ENCODE data around the gene LRRC4C. TPM values are rescaled to one million over a fixed set of nuclear protein-coding genes. Genes with fewer than 3 reads are reported as not detected.

The LRRC4C gene
- total and polyA plus RNA-seq, 2 donors (not counting 3 experiments of a cell fraction or from before 2014, with no cell fraction given), result not detected

- Histone ChIP-seq H3K27me3 (ENCODE audit: control insufficient read depth in 2 of 2, insufficient read depth in 2 of 2, low read length in 2 of 2) (no peaks in the 10 kb centered on the region), H3K4me2 (ENCODE audit: insufficient read depth, low read length) (no peak overlapping the region), H3K4me1 (ENCODE audit: control insufficient read depth, extremely low read depth, insufficient read depth, low read length) (no peaks in the 10 kb centered on the region), H3K9ac (replicated peaks; ENCODE audit: extremely low read depth, insufficient read depth, low read length) (no peak overlapping the region), H3K9me3 (replicated peaks; ENCODE audit: control insufficient read depth, insufficient read depth, low read length) (peaks cover 3% of the 10 kb centered on the region), H4K20me1 (replicated peaks; ENCODE audit: control insufficient read depth, extremely low read depth, insufficient read depth, low read length) (no peaks in the 10 kb centered on the region), H3K36me3 (ENCODE audit: control insufficient read depth in 2 of 2, extremely low read depth in 1 of 2, insufficient read depth in 2 of 2, low read length in 2 of 2) (no peaks in the 10 kb centered on the region), H2AFZ (ENCODE audit: low read depth, low read length) (no peak overlapping the region), H3K27ac (ENCODE audit: insufficient read depth, low read depth, low read length) (no peak overlapping the region), H3K4me3 (replicated peaks in 1 of 3; ENCODE audit: insufficient read depth in 1 of 3, low read depth in 1 of 3, low read length in 3 of 3) (no peak overlapping the region), H3K9me1 (replicated peaks; ENCODE audit: control insufficient read depth, extremely low read depth, insufficient read depth, low read length) (no peaks in the 10 kb centered on the region), H3K79me2 (ENCODE audit: control insufficient read depth, insufficient read depth, low read length) (no peaks in the 10 kb centered on the region)
- intact Hi-C loops (cut with micrococcal nuclease), result no loop called here
- ChIA-PET CTCF (no interaction called here), POLR2A (no interaction called here)
- no TSS peak for BruUV-seq (replicated peaks)
- no peak for FAIRE-seq
- dilution Hi-C loops (cut with MboI; ENCODE audit: extremely low pct_ligation_motif_present, low sequenced_read_pairs), result no loop called here
- no peak for TF ChIP-seq JUN (IDR thresholded peaks at IDR 0.05; ENCODE audit: borderline replicate concordance, insufficient read depth, insufficient read length, low read depth)
- TF ChIP-seq MYC (IDR thresholded peaks at IDR 0.05; ENCODE audit: low read depth, low read length), result no peak
- no peak for TF ChIP-seq FOS (IDR thresholded peaks at IDR 0.05; ENCODE audit: borderline replicate concordance, insufficient read depth, low read length)
- TF ChIP-seq CTCF (IDR thresholded peaks at IDR 0.05; ENCODE audit: extremely low read depth in 1 of 2, insufficient read depth in 1 of 2, low read depth in 1 of 2, low read length in 2 of 2), result no peak
- no peak for TF ChIP-seq POLR2AphosphoS5 (IDR thresholded peaks at IDR 0.05; ENCODE audit: insufficient read depth, low read depth, low read length)
- TF ChIP-seq GATA2 (IDR thresholded peaks at IDR 0.05; ENCODE audit: insufficient read depth, insufficient read length, low read depth, low read length), result no peak
- no peak for TF ChIP-seq POLR2A (IDR thresholded peaks at IDR 0.05; ENCODE audit: low read depth, low read length)
- no peak for TF ChIP-seq MAX (IDR thresholded peaks at IDR 0.05; ENCODE audit: insufficient read depth, insufficient read length)
- DNase-seq (ENCODE audit: low read depth, low spot score), result no peak
Measured at GRCh38 chr11:40763046-40763445, 696.4 kb downstream of the LRRC4C start.

All from endothelial cell of umbilical vein (primary cell).